AG04450 (cell line): ENCODE results near the gene NUDT7. TPM values are rescaled to one million over a fixed set of nuclear protein-coding genes. Genes with fewer than 3 reads are reported as not detected.

Experiments
- CTCF ChIA-PET: fragments of 300-600, 350-600 bp; formaldehyde crosslinking; extraction: SDS; loops from one replicate; lab custom pipeline; 2022; ENCODE audit warnings: antibody characterized with exemption, inconsistent platforms; lab: Charles Lee
- POLR2A ChIA-PET: fragments of 350-600 bp; formaldehyde crosslinking; extraction: SDS; loops from one replicate; lab custom pipeline; 2021; ENCODE audit warnings: antibody characterized with exemption, inconsistent platforms; lab: Yijun Ruan, JAX
- DNase-seq: peaks from one replicate; pipeline ENCODE4 v3.0.0-alpha.2; 2011; ENCODE audit warnings: low read depth, low spot score
- H3K27ac ChIP-seq: one replicate; pipeline ENCODE4 v1.5.1; 2012; ENCODE audit warnings: low read depth, low read length, control low read depth
- H3K27me3 ChIP-seq: one replicate; pipeline ENCODE4 v1.6.0; 2012; ENCODE audit warnings: low read length; ENCODE audit not compliant: control insufficient read depth, insufficient read depth
- H3K4me3 ChIP-seq: 2 replicates; pipeline ENCODE4 v1.5.1; 2011; ENCODE audit warnings: mild to moderate bottlenecking, low read depth, low read length, control low read depth
- H3K9me3 ChIP-seq: 2 replicates; pipeline ENCODE4 v1.5.1; 2012; ENCODE audit warnings: low read length; ENCODE audit not compliant: control insufficient read depth, insufficient read depth
- CTCF ChIP-seq: IDR thresholded peaks from 2 replicates; pipeline ENCODE4 v1.5.1; 2011; ENCODE audit warnings: low read depth, low read length, control low read depth, inconsistent platforms
- polyA plus RNA-seq: library from polyadenylated mRNA; depleted of rRNA; stranded (reverse); fragments of >200 nt; gene quantifications from 2 replicates; pipeline ENCODE4 v1.2.3, GENCODE V29; 2011; rRNA removed

The NUDT7 gene
- polyA plus RNA-seq, 1 experiment, result 19.3 TPM

GRCh38 chr16:77789085-77790008, 67.0 kb downstream of the NUDT7 start:
- H3K9me3 ChIP-seq, result no peaks in the 10 kb centered on the region; the same call in 1 of the 2 replicates
- ChIA-PET POLR2A (interaction anchor here (0.6 to 1.5 kb wide), 5 partner anchors 9 to 88 kb away, joined by 3 to 7 read pairs (median 4); partner anchors contain the start of gene NUDT7), CTCF (interaction anchor here (0.6 to 1.9 kb wide), 5 partner anchors 9 to 213 kb away, joined by 3 to 12 read pairs (median 4); no protein-coding TSS in a partner anchor)
- peak overlapping the region; percentile 11 for H3K27ac ChIP-seq
- DNase-seq, result no peak
- no peaks in the 10 kb centered on the region for H3K27me3 ChIP-seq
- H3K4me3 ChIP-seq, result peak overlapping the region; percentile 85
- TF ChIP-seq CTCF, result no peak

GRCh38 chr16:77790009-77790372, 67.7 kb downstream of the NUDT7 start:
- H3K4me3 ChIP-seq, result peak overlapping the region; percentile 85
- no peak for TF ChIP-seq CTCF
- CTCF ChIA-PET, result interaction anchor here (0.6 to 1.9 kb wide), 8 partner anchors 10 to 310 kb away, joined by 3 to 12 read pairs (median 3); partner anchors contain the start of gene WWOX
- POLR2A ChIA-PET, result interaction anchor here (0.5 to 1.5 kb wide), 4 partner anchors 9 to 68 kb away, joined by 3 to 7 read pairs (median 5); partner anchors contain the start of gene NUDT7
- no peaks in the 10 kb centered on the region for H3K27me3 ChIP-seq
- DNase-seq, result no peak
- no peaks in the 10 kb centered on the region for H3K9me3 ChIP-seq
- H3K27ac ChIP-seq, result peak overlapping the region; percentile 11

DNA sequence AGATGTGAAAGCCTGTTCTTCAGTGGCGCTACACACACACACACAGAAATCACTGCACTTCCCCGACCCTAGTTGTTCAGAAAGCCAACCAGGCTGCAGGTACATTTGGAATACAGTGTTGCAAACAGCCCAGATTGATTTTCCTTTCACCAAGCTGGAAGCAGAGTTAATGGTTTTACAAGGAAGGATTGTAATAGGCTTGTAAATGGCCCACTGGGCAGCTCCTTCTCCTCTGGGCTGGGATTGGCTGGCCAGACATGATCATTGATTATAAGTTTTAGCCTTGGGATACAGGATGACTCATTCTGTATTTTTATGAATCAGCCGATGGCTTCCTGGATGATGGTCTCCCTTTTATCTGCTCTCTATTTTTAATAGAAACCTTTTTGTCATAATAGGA, 68.6 kb downstream of the NUDT7 start:
- POLR2A ChIA-PET, result interaction anchor here (1.5 kb wide), 1 partner anchor 69 kb away, joined by 7 read pairs; the partner anchor contains the start of gene NUDT7
- no peak overlapping the region for H3K27ac ChIP-seq
- H3K9me3 ChIP-seq, result no peaks in the 10 kb centered on the region
- CTCF ChIA-PET, result interaction anchor here (0.7 to 1.9 kb wide), 5 partner anchors 10 to 309 kb away, joined by 3 to 12 read pairs (median 3); partner anchors contain the start of gene WWOX
- H3K4me3 ChIP-seq, result peak overlapping the region; percentile 34
- H3K27me3 ChIP-seq, result no peaks in the 10 kb centered on the region
- TF ChIP-seq CTCF, result no peak
- DNase-seq, result no peak

Other genes starting within 250 kb of the NUDT7 start
- gene VAT1L, start 66.0 kb downstream of the NUDT7 start, polyA plus RNA-seq, result 115 and 128 TPM in 2 replicates